UCSD-AML1 (cell line): ENCODE results near the gene ERN1.

Experiments
- DNase-seq: peaks from one replicate; lab custom pipeline; 2025; ENCODE audit not compliant: unreplicated experiment; lab: John Stamatoyannopoulos, UW

ERN1 gene

DNA sequence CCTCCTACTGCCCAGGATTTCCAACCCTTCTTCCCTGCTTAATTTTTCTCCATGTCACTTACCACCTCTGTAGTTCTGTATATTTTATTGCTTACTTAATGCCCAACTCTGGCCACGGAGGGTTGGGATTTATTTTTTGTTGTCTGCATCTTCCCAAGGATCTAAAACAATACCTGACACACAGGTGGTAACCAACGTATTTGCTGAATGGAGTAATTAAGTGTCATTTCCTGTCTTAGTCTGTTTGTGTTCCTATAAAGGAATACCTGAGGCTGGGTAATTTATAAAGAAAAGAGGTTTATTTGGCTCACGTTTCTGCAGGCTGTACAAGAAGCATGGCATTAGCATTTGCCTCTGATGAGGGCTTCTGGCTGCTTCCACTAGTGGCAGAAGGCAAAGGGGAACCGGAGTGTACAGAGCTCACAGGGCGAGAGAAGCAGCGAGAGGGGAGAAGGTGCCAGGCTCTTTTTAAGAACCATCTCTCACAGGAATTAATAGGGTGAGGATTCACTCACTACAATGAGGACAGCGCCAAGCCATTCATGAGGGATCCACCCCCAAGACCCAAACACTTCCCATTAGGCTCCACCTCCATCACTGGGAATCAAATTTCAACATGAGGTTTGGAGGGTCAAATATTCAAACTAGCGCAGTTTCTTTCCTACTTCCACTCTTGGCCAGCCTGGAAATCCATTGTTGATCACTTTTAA, 44.8 kb downstream of the ERN1 start:
- DNase-seq: no peak

DNA sequence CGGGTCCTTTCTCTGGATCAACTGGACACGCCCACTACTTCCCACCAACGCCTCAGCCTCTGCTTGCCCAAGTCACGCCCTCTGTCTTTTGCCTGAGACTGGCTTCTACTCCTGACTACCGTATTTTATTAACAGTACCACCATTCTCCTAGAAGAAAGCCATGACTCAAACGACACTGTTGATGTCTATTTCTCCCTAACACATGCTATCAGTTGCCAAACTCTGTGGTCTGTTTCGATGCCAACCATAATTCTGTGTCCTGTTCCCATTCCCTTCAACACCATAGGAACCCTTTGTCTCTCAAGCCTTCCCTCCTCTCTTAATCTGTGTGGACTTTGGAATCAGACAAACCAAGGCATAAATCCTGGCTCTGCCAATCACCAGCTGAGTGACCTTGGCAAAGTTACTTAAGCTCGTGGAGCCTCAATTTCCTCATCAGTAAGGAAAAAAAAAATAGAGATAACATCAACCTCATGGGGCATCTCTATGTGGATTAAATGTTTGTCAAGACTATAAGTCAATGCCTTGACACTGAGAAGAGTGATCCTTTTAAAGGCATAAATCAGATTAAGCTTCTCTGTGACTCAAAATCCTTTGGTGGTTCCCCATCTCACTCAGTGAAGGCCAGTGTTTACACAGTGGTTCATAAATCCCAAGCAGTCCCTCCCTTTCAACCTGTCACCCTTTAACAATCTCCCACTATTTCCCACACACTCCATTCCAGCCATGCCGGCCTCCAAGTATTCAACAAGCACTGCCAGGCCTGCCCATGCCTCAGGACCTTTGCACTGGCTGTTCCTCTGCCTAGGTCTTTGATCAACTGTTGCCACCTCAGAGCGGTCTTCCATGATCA, 45.6 kb downstream of the ERN1 start:
- DNase-seq: no peak

DNA sequence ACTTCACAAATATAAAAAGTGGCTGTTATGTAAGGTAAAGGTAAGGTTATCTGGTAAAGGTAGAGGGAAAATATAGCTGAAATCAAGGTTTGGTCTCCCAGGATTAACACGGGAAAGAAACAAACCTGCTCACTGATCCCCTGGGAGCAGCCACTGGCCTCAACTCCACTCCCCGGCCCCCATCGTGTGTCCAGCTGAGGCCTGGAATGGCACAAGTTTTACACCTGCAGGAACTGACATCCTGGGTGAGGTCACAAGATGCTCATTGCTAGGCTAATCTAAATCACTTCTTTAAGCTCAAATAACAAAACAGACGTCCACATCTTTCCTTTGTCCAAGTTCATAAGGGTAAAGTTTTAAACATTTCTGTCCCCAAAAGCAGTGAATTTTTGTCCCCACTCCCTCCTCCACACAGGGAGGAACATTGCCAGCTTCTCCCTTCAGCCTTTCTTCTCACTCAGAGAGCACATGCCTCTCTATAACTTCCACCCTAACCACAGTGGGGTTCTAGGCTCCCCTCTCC, 46.3 kb downstream of the ERN1 start:
- DNase-seq: no peak

DNA sequence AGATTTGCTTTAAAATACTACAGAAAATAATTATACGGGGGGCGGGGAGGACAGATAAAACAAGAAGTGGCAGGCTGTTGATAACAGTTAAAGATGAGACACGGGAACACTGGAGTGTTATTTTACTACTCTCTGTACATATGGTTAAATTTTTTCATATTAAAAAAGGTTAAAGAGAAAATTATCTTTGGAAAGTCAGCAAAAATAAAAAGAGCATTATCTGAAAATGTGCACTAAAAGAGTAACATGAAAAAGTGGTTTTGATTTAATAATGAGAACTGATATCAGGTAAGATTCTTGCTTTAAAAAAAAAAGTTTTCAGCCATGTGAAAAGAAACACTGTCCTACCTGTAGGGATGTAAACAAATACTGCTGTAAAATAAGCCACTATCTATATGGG, 46.9 kb downstream of the ERN1 start:
- DNase-seq: no peak

DNA sequence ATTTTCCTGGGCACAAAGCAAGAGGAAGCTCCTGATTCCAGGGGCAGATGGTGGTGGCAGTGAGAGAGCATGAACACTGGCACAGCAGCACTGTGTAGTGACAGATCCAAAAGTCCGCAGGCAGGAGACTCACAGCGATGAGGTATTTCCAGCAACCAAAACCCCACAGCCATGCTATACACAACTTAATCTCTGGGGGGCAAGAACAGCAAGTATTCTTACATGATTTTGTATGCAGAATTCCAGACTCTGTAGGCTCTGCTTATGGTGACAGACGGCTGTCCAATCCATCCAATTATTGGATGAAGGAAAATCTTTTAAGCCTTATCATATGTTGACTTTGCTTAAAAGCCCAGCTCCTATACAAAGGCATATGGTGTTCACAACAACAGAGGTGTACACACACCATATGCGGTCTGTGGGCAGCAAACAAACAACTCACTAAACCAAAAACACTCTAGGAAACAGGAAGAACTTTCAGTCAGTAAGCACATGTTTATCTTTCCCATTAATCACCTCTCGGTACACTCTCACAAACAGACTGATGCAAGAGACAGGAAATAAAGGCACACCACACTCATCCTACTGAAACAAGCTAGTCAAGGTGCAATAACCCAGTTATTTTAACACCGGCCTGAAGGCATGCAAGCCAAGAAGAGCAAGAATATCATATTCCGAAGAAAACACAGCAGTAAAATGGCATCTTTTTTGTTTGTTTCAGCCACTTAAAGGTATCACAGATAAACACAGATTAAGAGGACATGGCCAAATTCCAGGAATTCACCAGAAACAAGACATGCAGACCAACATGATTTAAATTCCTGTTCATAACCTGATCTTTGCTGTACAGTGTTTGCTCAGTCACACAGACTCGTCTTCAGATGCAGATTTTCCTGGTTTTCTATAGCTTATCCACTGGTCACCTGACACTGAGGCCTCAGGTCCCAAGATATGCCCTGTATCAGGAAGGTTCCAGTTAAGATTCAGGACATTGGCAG, 47.8 kb downstream of the ERN1 start:
- DNase-seq: no peak

DNA sequence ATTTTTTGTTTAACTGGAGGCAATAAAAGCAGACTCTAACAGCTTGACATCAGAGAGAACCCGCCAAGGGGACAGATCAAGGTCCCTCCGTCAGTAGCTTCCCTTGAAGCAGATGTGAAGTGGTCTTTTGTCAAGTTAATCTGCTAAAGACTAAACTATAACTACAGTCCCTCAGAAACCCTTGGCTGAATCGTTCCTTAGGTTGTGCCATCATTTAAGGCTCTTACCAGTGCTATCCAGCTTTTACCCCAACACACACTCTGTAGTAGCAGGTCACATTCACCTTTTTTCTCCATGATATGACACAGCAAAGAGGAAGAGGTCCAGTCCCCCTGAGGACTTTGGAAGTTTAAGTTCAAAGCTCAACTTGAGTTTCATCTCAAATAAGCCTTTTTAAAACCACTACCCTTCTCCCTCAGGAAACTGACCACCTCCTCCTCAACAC, 49.7 kb downstream of the ERN1 start:
- no peak for DNase-seq

DNA sequence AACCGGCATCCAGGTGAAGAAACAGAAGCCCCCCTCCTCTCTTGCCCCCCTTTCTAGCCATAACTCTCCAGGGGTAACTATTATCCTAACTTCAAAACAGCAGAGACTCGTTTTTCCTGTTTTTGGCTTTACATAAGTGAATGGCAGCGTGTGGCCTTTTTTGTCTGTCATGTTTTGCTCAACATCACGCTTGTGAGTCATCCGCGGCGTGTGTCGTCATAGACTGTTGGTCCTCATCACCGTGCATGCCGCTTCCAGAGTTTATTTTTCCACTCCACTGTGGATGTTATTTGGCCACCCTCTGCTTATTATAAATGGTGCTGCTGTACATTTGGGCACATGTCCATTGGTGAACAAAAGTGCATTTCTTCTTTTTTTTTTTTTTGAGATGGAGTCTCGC, 52.6 kb downstream of the ERN1 start:
- DNase-seq: no peak

DNA sequence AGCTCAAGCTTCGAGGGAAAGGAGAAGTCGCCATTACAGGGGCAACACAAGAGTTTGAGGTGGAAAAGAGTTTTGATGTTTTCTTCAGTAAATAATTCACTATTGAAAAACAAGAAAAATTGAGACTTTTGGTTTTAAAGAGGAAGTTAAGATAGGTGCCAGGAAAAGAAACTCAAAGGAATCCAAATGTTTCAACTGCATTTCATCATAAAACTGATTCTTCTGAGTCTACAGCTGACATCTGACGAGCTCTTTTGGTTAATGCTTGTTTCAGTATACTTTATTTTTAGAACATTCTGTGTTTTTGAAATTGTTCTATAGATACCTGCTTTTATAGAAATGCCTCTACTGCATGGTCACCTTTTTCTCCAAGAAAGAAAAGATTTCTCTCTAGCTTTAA, 54.0 kb downstream of the ERN1 start:
- DNase-seq: no peak

DNA sequence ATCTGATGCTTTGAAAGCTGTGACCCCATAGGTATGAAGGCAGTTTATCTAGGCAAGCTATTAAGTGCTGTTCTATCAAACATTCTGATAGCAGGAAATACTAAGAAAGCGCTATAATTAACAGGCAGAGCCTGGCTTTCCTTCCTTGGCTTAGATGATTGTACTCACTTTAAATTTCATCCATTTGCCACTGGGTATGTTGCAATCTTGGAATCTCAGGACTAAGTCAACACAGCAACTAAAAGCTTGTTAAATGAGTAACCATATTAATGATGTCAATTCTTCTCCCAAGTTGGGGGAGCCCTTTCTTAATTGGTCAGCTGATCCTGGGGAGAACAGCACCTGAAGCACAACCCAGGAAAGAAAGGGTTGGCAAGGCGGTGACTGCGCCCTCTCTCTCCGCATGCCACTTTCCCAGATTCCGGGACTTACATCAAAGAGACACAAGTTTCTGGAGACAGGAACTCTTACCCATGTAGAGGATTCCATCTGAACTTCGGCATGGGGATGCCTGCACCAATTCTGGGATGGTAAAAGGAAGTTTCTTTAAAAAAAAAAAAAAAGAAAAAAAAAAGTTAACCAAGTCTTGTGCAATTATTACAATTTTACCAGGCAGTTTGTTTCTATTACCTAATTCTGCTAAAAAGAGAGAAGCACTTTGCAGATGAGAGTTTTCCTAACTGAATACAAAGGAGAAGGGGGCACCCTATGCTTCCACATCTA, 55.1 kb downstream of the ERN1 start:
- no peak for DNase-seq

DNA sequence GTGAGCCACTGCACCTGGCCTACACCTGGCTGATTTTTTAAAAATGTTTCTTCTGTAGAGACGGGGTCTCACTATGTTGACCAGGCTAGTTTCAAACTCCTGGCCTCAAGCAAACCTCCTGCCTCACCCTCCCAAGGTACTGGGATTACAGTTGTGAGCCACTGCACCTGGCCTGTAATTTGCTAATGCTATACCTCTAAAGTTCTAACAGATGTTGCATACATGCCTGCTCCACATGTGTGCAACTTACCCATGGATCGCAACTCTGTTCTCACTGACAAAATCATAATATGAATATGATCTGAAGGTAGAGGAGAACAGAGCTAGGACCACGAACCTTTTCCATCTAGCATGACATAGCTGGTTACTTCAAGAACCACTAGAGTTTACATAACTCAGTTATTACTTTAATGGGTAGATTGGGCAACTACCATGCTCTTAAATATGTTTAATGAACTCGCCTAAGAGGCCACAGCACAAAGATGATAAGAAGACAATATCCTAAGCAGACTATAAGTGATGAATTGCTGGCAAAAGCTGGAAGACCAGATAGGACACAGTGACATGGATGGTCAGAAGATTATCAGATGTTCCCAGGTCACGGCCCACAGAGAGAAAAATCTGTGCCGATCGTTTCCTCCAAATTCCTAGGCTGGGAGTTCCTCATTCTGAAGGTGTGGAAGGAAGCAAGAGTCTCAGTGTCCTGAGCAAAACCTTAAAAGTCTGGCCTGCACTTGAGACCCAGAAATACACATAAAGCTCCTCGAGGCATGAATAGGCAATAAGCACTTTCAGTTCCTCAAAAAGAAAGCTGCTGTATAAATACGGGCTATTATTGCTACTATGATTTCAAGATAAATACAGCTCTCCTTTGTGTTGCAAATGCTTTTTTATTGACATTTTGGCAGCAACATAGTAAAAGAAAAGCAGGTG, 55.9 kb downstream of the ERN1 start:
- DNase-seq: no peak

DNA sequence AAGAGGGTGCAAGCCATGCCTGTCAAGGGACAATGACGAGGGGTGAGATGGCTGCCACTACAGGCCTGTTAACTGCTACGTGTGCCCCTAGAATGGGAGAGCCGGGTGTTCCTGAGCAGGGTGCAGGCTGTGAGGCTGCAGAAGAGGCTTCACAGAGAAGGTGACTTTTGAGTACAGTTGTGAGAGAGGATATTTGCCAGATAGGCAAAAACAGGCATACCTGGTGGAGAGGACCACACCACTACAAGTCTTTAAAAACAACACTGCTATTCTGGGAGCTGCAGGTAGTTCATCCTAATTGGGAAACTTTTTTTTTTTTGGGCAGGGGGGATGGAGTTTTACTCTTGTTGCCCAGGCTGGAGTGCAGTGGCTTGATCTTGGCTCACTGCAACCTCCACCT, 58.8 kb downstream of the ERN1 start:
- no peak for DNase-seq

DNA sequence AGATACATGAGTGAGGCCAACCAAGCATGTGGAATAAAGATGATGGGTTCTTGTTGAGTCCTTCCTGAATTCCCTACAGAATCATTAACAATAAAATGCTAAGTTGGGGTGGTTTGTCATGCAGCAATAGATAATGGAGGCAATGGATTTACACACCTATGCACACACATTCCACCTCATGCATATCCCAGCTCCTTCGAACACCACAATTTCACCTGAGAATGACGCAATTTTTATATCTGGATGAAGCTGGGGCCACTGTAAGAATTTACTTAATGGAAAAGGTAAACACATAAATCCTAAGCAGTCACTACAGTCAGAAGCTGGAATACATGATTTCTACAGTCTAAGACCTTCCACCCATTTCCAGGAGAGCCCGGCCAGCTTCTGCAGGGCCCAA, 59.7 kb downstream of the ERN1 start:
- no peak for DNase-seq

DNA sequence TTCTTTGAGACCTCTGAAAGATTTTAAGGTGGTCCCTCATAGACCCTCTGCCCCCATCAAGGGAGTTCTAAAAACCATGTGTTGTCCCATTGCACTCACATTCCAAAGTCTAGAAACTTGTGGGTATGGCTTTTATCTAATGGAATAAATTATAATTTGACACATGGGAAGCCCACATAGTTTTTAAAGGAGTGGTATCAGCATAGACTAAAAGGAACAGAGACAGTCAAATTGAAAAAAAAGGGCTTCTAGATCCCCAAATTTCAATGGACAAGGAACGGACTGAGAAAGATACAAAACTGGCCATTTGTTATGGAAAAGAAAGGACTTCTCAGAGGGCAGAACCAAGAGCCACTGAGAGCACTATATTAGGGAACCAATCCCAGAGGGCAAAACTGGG, 60.8 kb downstream of the ERN1 start:
- no peak for DNase-seq

DNA sequence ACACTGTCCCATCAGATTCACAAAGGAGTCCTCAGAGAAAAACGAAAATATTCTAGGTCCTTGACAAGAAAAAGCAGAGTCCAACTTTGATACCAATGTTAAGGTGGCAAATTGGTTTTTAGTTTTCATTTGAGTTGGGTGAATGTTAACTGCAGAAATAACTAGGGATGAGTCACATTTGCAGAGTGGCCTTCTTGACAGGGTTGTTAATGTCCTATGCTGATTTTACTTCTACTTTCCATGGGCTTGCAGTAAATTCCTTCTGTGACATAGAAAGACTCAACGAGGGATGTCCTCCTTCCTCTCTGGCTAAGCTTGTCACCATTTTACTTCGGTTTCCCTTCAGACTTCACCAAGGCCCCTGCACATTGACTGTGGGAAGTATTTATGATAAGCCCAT, 62.3 kb downstream of the ERN1 start:
- no peak for DNase-seq

DNA sequence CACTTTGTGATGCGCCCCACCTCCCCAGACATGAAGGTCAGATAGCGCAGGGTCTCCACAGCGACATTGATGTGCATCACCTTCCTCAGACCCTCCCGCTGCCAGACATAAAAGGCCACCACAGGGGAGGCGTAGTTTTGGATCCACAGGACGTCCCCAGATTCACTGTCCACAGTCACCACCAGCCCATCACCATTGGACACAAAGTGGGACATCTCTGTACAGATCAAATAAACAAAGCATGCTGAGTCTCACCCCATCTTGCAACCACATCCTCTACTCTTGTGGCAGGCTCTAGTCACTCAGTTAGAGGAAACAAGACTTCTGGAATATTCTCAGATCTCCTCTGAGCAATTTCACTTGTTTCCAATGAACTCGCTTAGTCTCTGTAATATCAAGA, 63.2 kb downstream of the ERN1 start:
- DNase-seq: no peak

DNA sequence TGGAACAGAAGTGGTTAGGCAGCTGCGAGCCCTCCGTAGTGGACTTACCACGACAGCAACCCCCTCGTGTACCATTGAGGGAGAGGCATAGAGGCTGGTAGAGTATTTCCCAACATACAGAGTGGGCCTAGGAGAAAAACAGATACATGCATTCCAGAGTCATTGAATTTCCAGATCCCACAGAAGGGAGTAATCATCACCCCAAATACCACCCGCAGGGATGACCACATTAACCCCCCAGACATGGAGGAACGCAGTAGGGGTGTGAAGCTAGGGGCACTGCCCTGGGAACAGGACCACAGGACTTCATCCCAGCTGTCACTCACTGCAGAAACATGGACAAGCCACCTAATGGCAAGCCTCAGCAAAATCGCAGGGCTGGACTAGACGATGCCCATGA, 64.8 kb downstream of the ERN1 start:
- DNase-seq: no peak

DNA sequence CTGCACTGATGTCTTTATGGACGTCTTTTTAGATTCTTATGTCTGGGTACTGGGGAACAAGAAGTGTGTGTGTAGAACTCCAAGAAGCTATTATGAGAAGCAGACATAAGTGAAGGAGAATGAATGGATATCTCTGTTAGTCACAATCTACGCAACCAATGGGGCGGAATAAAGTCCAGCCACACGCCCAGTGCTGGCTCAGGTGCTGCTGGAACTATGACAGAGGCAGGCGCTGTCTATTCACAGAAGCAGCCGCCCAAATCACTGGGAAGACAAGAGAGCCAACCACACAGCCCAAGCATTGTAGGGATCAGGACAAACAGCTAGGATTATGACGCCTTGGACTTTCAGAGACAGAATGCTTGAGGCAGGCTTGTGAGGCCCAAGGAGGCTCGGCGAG, 65.6 kb downstream of the ERN1 start:
- DNase-seq: no peak

DNA sequence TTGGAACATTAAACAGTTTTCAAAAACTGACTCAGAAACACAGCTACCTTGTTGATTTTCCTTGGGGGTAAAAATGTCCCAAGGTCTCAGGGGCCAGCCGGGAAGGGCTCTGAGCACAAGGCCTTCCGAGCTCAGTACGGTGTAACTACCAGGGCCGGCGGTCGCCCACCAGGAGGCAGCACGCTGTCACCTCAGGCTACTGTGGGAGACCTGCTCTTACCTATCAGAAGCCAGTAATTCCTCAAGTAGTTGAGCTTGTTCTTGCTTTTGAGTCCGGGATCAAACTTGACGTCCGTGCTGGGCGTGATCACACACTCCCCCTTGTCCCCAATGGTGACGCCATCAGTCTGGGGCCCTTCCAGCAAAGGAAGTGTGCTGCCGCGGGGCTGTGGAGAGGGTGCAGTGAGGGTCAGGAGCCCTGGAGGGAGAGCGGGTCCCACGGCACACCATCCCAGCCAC, 66.1 kb downstream of the ERN1 start:
- peak; percentile 40 for DNase-seq

DNA sequence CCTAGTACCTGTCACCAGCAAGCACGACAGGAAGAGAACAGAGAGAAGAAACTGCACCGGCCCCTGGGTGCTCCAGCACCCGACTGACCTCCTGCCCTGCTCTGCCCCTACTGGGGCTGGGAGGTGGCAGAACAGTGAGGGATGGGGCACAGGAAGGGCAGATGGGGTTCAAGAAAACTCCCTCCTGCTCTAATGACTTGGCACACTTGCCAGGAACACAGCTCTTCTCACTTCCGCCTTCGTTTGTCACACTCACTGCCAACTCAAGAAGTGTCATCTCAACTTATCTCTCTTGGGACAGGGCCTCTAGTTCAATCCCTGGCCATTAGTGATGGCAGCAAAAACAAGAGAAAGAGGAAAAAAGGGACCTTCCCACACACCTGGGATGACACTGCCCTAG, 66.9 kb downstream of the ERN1 start:
- DNase-seq: no peak
